HG03097 (cell line): ENCODE data around the gene TMEM123.
A peak's percentile ranks its signal among the peaks of the same experiment; 100 is the strongest.

ENCODE experiments used
- ATAC-seq: cut with Tn5 transposase; IDR thresholded peaks from one replicate; pipeline ENCODE4 v1.9.1; 2021; ENCODE audit not compliant: unreplicated experiment, low FRiP score

TMEM123 gene

GRCh38 chr11:102473543-102473942 lies 21.0 kb upstream of the TMEM123 start:
- ATAC-seq = no peak

DNA sequence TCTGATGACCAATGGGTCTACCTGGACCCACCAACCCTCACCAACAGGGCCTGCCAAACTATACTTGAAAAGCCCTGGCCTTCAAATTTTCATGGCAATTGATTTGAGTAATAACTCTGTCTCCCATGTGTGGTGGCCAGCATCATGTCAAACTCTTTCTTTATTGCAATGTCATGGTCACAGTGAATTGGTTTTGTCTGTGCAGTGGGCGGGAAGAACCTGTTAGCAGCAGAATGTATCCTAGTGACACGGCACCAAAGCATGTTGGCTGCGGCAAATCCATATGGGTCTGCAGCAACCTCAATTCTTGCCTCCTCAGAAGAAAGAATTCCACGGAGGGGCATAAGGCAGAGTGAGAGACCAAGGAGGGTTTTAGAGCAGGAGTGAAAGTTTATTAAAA lies 19.6 kb upstream of the TMEM123 start:
- no peak for ATAC-seq

DNA sequence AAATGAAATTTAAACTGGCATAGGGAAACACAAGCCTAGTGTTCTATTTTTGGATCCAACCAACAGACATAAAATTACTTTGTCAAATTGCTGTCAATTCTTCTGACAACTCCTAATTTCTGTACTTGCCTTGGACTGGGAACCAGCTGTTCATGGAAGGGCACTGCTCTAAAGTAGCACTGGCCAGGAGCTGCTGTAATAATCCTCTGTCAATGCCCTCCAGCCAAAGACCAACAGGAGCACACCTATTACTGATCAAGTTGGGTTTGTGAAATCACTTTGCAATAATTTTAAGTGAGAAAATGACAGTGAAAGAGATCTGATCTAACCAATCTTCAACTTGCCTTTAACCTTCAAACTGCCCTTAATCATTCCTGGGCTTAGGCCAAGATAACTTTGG lies 18.9 kb upstream of the TMEM123 start:
- no peak for ATAC-seq

- no peak for ATAC-seq
Measured at GRCh38 chr11:102470251-102470650, 17.7 kb upstream of the TMEM123 start.

DNA sequence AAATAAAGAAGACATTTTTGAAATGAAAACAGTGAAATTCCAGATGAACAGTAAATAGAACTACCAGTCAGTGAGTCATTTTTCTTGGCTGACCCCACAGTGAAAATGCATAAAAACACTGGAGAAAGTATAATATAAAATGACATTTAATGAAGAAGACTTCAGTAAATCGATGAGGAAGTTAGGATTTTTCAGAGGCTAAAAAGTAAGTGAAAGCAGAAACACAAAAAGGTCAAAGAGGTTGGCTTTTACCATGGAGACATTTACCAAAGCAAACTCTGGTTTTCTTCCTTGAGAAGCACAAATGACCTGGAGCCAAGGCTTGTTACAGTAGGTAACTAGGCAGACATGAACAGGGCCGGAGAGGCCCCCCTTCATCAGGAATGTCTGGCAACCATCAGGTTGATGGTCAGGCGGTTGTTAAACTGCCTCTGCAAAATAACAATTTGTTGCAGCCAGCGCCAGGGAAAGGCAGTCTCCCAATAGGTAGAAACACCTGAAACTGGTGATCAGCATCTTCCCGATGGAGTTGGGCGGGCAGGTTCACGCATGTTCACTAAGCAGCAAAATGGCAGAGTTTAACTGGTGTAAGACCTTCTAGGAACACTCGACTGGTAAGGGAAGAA lies 16.7 kb upstream of the TMEM123 start:
- ATAC-seq = no peak

GRCh38 chr11:102468616-102469195 lies 16.1 kb upstream of the TMEM123 start:
- ATAC-seq = no peak

DNA sequence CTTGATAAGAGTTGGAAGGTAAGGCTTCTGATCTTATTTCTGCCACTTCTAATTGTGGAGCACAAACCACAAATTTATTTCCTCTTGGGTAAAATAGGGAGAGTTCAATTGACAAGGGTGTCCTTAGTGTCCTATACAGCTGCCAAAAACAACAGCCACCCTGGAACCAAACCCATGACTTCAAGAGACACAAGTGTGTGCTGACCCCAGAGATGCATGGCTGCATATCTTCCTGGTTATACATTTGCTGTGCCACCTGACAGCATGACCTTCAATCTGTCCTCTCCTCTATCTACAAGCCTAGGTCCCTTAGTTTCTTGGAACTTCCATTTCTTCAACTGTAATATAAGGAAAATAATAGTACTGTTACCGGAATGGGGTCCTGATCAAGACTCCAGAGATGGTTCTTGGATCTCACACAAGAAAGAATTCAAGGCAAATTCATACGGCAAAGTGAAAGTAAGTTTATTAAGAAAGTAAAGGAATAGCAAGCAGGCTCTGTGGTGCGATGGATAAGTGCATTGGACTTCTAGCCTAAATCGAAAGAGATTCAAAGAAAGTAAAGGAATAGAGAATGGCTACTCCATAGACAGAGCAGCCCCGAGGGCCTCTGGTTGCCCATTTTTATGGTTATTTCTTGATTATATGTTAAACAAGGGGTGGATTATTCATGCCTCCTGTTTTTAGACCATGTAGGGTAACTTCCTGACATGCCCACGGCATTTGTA lies 15.5 kb upstream of the TMEM123 start:
- no peak for ATAC-seq

- ATAC-seq = no peak
Measured at GRCh38 chr11:102467080-102467708, 14.6 kb upstream of the TMEM123 start.

DNA sequence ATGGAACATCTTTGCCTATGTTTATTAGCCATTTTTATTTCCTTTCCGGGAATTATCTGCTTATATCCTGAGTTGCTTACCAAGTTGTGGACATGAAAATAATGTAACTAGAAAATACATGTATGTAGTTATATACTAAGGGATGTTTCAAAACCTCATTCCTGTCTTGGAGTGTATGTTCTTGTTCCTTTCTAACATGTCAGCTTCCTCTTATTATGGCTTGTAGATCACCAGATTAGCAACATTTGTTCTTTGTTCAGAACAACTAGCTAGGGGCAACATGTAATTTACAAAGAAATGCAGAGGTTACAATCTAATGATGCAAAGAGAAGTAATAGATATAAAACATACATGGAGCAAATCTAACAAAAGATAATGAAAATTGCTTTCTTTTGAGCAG lies 13.1 kb upstream of the TMEM123 start:
- ATAC-seq = no peak

DNA sequence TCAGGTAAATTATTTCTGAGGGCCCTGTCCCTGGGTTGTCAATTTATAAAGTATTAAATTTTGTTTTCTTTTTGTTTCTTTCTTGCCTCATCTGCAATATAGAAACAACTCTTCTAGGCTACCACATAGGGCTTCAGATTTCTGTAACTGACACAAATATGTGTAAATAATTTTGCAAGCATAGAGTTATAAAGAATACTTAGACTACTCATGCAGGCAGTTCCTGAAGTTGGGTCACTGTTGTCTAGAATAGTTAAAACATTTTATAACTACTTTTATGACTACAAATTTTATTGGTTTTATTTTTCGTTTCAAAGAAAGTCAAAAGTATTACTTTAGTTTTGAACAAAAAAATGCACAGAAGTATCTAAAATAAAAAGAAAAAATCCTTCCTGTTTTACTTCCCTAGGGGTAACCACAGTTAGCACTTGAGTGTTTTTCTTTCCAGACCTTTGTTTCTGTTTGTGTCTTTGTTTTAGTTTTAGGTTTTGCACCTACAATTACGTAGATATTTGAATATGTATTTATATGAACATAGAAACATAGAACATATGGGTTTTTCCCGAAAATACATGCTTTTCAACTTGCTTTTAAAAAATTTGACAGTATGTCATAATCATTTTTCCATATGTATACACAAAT lies 12.4 kb upstream of the TMEM123 start:
- ATAC-seq = no peak

- ATAC-seq = no peak
Measured at GRCh38 chr11:102464037-102464436, 11.5 kb upstream of the TMEM123 start.

GRCh38 chr11:102462610-102463009 lies 10.0 kb upstream of the TMEM123 start:
- ATAC-seq = no peak

DNA sequence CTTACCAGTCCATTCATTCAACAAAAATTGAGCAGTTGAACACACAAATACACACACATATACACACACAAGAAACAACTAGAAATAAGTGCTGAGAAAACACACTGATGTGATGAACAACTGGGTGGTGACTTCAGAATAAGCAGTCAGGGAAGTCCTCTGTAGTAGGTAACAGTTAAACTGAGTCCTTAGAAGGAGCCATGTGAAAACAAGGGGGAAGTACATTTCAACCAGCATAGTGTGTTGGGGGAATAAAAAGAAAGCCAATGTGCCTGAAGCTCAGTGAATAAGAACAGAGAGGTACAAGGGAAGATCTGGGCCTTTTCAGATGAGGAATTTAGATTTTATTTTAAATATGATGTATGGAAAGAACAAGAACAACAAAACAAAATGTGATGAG lies 6.8 kb upstream of the TMEM123 start:
- no peak for ATAC-seq

DNA sequence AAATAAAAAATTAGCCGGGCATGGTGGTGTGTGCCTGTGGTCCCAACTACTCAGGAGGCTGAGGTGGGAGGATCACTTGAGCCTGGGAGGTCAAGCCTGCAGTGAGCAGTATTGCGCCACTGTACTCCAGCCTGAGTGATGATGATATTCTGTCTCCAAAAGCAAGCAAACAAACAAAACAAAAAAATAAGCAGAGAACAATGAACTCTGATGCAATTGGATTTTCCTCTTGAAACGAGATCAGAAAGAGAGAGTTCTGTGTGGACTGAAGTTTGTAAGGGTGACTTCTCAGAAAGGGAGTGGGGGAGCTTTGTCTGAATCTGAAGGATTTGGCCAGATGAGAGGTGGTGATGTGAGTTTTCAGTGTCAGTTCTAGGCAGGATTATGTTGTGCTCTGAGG lies 6.0 kb upstream of the TMEM123 start:
- no peak for ATAC-seq

GRCh38 chr11:102457865-102458264 lies 5.3 kb upstream of the TMEM123 start:
- ATAC-seq = no peak

DNA sequence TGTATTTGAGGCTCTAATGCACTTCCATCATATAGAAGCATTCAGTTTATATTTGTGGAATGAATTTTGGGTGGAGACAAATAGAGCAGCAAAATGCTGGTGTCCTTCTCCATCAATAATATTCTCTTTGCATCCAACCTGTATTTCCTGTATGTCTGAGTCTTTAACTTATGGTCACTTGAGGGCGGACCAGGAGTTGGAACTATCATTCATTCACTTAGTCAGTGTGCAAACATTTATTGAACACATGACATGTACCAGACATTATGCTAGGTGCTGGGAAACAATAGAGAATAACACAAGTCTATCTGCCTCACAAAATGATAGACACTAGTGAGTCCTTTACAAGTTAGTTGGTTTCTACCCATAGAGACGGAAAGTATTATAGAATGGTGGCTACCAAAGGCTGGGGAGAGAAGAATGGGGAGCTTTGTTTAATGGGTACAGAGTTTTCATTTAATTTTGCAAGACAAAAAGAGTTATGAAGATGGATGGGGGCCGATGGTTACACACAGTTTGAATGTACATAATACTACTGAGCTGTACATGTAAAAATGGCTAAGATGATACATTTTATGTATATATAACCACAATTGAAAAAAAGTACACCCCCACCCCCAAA lies 4.6 kb upstream of the TMEM123 start:
- no peak for ATAC-seq

DNA sequence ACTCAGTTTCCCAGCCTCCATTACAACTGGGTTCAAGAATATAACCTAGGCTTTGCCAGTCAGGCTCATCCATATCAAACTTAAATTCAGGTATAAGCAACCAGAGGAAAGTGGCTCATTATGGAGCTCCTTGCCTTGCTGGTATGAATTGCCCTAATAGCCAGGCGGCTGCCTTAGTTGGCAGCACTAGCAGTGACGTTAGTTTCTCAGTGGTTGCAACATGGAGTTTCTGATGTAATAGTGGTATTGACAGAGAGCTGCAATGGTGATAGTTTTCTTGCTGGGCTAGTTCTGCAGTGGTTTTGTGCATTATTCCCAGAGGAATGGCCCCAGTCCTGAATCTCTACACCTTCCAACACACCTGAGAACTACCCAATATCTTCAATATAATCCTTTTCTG lies 3.8 kb upstream of the TMEM123 start:
- ATAC-seq = no peak

DNA sequence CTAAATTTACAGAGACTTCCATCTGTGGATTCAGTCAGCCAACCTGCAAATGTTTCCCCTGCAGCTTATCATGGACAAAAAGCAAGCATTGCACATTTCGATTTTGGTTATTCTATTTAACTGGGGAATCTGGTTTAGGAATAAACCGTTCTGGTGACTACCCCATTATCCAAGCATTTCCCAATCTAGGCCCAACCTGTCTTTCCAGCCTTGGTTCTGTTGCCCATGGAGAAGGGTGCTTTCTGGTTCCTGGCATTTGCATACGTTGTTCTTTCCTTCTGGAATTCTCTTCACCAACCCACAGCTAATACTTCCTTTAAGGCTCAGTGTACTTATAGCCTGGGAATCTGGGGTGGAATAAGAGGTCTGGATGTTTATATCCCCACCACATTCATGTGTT lies 1.4 kb upstream of the TMEM123 start:
- ATAC-seq = no peak

GRCh38 chr11:102453302-102453695 lies 734 bp upstream of the TMEM123 start:
- no peak for ATAC-seq

GRCh38 chr11:102451681-102452460 lies 694 bp downstream of the TMEM123 start:
- peak; percentile 48 for ATAC-seq
